Vagina (tissue), 2 donors: ENCODE measurements around the gene DNASE1L1.

Experiments used
- POLR2A ChIP-seq, 2 donors: fragments of 450-650 bp; IDR thresholded peaks; one replicate each; pipeline ENCODE4 v1.6.1; 2017; ENCODE audit warnings: antibody characterized with exemption in 2 of 2, mild to moderate bottlenecking in 2 of 2, moderate library complexity in 2 of 2
- TF ChIP-seq, protein P1 (sequence below), 3 experiments: fragments of 450-650 bp in 2 of 3; fragments of 200-600 bp in 1 of 3; sonication (generic) in 1 of 3; IDR thresholded peaks; one replicate each; pipeline ENCODE4 v1.5.1; 2017 to 2019; ENCODE audit warnings: antibody characterized with exemption in 3 of 3, mild to moderate bottlenecking in 2 of 3, moderate library complexity in 2 of 3

DNA sequence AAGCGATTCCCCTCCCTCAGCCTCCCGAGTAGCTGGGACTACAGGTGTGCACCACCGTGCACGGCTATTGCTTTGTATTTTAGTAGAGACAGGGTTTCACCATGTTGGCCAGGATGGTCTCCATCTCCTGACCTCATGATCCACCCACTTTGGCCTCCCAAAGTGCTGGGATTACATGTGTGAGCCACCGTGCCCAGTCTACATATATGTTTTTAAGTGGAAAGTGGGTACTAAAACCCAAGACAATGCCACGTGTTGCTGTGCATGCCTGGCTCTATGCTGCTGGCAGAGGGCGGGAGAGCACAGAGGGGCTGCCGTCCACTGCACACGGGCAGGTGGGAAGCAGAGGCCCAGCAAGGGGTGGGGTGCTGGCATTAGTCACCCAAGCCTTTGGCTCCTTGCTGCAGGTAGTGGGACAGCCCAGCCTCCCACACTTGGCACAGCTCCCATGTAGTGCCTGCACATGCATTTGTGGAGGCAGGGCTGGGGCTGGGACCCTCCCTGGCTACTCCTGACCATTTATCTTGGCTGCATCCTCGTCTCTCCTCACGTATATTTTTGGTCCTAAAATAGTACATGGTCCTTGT is 26.5 kb downstream of the DNASE1L1 start:
- no peak for TF ChIP-seq POLR2A (IDR thresholded peaks at IDR 0.05)
- TF ChIP-seq, protein P1, sequence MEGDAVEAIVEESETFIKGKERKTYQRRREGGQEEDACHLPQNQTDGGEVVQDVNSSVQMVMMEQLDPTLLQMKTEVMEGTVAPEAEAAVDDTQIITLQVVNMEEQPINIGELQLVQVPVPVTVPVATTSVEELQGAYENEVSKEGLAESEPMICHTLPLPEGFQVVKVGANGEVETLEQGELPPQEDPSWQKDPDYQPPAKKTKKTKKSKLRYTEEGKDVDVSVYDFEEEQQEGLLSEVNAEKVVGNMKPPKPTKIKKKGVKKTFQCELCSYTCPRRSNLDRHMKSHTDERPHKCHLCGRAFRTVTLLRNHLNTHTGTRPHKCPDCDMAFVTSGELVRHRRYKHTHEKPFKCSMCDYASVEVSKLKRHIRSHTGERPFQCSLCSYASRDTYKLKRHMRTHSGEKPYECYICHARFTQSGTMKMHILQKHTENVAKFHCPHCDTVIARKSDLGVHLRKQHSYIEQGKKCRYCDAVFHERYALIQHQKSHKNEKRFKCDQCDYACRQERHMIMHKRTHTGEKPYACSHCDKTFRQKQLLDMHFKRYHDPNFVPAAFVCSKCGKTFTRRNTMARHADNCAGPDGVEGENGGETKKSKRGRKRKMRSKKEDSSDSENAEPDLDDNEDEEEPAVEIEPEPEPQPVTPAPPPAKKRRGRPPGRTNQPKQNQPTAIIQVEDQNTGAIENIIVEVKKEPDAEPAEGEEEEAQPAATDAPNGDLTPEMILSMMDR (IDR thresholded peaks at IDR 0.05): no peak
